Right hindlimb (tissue), 1 donor: Measurements from ENCODE around the gene TTC23.

ENCODE experiments used
- DNase-seq: peaks from one replicate; pipeline ENCODE4 v3.0.0-alpha.2; 2018

The TTC23 gene

DNA sequence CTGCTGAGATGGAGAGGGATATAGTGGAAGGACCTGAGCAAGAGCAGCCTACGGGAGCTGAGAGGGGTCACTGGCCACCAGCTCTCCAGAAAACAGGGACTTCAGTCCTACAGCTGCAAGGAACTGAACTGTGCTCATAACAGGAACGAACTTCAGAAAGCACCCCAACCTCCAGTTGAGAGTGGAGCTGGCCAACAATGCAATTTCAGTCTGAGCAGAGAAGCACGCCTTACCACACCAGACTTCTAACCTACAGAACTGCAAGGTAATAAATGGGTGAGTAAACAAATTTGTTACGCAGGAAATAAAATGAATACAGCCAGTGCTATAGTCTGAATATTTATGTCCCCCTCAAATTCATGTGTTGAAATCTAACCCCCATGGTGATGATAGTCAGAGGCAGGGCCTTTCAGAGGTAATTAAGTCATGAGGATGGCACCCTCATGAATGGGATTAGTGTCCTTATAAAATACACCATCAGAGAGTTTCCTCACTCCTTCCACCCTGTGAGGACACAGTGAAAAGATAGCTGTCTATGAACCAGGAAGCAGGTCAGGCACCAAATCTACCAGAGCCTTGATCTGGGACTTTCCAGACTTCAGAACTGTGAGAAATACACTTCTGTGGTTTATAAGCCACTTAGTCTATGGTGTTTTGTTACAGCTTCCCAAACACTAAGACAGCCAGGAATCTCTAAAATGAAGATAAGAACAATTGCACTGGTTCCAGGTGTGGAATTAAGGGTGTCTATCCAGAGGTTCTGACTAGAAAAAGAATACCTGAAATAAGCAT, 85.9 kb downstream of the TTC23 start:
- DNase-seq: no peak

DNA sequence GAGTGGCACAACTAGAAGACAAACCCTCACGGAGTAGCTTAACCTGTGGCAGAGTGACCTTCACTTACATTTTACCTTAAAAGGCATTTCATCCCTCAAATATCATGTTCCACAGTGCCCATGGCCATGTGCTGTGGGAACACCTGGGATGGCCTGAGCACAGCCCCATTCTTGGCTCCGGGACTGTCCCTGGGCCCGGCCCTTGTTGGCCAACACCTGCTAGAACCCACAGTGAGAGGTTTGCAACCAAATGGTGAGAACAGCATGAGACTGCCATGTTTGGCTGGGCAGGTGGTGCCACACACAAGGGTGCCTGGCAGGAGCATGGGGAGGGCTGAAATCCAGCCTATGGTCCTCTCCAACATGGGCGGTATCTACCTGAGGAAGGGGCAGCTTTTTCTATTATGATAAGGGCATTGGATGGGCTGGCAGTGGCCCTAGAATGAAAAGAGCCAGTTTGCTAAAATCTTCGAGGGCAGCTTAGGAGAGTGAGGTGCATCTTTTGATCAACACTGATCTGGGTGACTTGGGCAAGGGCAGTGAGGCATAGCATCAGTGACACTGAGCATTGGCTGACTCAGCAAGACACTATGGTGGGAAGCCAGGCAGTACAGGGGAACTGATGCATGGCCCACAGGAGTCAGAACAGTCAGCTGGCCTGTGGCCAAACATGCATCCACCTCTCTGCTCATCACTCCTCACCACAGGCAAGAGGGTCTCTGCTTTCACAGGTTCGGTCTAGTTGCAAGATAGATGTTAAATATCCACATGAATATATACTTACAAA, 90.6 kb downstream of the TTC23 start:
- DNase-seq: no peak

DNA sequence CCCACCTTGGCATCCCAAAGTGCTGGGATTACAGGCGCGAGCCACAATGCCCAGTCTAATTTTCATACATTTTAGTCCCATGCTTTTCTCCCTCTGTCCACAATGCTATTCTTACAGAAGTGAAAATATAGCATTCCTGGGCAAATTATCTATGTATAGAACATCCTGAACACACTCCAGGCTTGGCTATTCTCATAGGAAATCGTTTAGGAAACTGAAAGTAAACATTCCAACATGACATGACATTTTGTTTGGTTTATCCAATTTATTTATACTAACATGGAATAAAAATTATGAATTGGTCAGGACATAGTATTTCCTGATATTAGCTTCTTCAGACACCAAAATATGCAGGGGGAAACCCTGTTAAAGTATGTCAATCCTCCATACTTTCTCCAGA, 91.9 kb downstream of the TTC23 start:
- no peak for DNase-seq

DNA sequence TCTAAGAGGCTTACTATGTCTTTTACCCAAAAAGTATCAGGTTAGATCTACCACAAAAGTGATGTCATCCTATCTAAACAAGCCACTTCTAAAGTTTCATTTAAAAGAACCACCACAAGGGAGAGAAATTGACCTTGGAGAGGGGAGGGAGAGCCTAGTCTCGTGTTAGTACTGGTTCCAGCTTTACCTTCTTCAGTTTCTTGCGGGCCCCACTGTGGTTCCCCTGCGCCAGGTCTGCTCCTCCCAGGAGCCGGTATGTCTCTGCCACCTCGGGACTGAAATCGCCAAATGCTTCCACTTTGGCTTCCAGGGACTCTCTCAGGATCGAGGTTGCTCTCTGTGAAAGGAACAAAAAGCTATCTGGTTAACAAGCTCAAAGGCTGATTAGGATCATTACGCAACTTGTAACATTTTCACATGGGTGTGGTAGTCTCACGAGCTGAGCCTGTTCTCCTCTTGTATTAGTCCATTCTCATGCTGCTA, 93.4 kb downstream of the TTC23 start:
- DNase-seq: no peak

DNA sequence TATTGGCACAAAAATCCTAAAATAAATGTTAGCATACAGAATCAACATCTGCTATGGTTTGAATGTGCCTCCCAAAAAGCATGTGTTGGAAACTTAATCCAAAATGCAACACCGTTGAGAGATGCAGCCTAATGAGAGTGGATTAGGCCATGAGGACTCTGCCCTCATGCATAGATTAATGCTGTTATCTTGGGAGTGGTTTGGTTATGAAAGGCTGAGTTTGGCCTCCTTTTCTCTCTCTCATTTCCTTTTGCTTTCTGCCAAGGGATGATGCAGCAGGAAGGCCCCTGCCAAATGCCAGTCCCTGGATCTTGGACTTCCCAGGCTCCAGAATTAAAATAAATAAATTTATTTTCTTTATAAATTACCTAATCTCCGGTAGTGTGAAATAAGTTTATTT, 95.1 kb downstream of the TTC23 start:
- DNase-seq: no peak

DNA sequence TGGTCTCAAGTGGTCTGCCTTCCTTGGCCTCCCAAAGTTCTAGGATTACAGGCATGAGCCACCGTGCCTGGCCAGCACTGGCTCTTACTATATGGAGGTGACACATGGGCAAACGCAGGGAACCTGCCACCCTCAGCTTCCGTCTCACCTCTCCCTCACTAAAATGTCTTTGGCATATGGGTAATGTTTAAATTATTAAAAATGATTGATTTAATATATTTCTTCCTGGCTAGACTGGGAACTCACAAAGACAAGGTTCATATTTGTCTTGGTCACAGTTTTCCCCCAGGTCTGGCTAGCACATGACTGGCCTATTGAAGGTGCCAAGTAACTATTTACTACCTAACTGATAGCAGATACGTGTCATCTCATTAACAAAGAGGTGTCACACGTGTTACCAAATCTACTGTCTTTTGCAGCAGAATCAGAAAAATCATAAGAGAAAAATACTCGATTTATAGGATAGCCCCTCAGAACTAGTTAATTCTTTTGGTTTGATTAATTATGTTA, 96.3 kb downstream of the TTC23 start:
- DNase-seq: no peak

DNA sequence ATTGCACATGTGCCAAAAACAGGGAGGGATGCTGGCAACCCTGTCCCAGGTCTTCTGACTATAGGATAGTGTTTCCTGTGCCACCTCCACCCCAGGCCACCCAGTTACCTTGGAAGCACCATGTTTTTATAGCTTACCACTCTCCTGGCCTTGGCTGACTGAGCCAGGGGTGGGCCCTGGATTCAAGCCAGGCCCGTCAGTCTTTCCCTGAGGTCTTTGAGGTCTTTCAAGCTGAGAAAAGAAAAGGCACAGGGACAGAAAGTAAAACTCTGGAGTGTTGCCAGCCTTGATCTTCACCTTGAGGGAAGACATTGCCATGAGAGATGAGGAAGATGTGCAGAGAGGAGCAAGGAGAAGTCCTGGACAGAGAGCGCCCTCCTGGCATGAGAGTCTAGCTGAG, 98.2 kb downstream of the TTC23 start:
- no peak for DNase-seq

DNA sequence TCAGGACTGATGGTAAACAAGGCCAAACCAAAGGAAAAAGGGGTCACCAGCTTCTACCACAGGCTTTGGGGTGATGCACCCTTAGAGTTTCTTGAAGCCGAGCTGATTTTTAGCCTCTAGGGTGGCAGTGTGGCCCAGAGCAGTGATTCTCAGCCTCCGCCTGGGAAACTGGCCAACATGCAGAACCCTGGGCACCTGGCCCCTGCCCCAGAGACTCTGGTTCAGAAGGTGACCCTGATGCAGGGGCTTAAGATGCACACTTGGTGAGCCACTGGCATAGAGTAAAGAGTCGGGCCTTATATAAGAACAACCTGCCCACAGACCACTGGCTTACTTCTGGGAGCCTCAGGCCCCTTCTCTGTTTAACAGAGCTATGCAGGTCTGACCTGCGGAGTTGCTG, 100.0 kb downstream of the TTC23 start:
- no peak for DNase-seq

DNA sequence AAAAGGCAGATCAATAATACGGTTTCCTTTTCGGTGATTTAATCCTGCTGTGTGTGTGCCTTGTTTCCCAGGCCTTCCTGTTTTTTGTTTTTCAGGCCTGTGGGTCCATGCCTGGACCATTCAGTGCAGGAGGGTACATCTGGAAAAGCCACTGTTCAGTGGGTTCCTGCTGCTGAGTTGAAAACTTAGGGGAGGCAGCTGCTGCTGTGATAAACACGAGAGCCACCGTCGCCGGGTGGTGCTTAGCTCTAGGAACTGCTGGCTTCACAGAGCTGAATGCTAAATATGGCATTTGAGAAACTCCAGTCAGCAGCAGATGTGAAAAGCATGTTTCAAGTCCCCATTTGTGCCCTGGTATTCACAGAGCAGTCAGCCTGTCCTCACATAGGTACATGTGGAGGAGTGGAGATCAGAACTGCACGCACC, 100.5 kb downstream of the TTC23 start:
- no peak for DNase-seq

DNA sequence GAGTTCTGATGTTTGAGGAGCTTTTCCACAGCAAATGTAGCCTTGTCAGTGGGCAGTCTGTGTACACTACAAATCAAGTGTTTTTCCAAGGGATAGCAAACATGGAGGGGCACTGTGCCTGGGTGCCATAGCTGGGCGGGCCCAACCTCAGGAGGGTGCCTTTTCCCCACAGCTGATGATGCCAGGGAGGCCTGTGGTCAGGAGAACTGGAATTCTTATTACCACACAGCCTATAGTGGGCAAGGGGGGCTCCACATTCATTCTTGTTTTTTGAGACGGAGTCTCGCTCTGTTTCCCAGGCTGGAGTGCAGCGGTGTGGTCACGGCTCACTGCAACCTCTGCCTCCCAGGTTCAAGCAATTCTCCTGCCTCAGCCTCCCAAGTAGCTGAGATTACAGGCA, 102.7 kb downstream of the TTC23 start:
- DNase-seq: no peak

DNA sequence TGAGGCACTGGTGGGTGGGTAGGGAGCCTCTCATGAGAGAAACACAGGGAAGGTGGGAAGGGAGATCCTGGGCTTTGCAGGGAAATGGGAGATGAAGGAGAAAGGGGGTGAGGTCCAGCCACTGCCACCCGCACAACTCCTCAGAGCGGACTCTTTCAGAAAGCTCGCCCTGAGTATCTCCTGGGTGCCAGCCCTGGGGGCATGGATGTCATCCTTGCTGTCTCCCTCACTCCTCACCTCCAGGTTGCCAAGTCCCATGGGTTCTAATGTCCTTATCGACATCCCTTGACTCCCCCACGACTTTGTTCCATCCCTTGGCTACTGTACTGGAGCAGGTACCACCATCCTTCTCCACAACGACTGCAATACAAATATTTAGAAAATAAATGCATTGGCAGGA, 103.6 kb downstream of the TTC23 start:
- DNase-seq: no peak

DNA sequence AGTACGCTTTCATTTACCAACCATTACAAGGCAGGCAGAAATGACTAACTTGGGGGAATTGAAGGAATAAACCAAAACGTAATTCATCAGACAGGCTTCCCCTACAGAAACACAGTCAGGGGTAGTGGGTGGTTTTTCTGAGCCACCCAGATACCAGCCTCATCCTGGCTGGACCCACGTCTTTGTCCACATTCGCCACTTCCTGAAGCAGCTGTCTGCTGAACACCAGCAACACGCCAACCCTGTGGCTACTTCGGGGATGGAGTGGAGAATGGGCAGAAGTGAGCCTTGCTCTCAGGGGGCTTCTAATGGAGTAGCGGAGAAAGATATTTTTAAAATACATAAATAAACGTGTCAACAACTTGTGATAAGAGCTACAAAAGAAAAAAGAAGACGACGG, 104.4 kb downstream of the TTC23 start:
- no peak for DNase-seq

DNA sequence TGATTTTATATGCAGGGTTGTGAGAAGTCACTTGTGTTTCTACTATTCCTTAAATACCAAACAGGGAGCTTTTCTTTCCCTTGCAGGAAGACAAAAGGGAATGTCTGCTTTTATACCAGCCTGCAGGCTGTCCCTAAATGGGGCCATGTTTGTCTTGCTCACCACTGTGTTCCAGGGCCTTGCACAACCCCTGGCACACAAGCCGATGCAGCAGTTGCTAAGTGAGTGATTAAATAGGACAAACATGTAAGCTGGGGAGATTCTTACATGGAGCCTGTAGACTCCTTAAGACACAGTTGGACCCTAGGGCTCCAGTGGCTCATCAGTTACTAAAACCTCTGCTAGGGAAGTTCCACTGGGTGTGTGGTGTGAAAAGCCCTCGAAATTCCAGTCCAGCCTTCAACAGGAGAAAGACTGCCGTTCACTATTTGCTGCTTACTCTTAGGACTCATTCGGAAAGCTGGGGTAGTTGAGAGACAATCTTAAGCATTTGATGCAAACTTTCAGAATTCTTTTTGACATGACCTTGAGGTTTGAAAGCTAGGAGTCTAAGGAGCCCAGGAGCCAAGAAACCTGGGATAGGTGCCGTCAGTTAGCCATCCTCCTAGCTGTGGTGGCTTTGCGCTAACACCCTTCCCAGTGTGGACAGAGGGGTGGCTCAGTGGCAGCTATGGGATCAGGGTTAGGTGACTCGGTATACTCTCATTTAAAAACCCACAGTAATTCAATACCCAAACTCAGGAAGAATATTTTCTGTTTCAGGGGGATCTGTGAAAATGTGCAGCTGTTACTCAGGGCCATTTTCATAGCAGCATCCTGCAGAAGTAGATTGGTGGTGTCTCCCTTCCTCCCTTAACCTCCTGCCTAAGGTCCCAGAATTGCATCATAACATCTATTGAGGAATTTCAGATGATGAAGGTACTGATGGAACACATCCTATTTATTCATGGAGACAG, 105.4 kb downstream of the TTC23 start:
- no peak for DNase-seq

DNA sequence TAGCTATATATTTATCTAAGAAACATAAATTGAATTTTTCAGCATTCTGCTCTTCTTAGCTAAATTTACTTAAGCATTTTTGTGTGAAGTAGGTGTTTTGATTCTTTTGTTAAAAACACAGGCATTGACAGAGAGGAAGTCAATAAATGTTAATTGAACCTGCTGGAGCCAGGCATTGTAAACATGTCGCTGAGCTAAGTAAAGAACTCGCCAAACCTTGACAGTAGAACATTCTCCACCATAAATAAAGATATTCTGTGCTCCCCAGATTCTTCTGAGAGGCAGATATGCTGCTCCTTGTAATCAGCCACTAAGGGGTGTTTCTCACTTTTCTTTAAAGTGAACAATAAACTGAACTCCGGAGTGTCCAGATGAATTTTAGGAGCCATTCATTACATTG, 106.1 kb downstream of the TTC23 start:
- DNase-seq: no peak

DNA sequence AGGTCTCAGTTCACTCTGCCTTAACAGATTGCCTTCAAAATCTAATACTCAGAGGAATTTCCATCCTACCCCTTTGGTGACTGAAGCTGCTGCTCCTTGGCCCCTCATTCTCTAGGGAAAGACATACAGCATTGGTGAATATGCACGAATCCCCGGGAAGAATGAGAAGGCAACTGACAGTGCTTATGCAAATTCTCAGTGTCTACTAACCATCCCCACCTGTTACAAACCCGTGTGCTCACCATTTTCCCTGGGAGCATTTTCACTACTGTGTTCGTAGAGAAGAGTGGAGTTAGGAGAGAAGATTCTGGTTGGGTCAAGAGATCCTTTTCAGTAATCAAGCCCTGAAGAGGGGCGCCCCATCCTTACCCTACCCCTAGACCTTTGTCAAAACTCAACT, 106.8 kb downstream of the TTC23 start:
- no peak for DNase-seq

DNA sequence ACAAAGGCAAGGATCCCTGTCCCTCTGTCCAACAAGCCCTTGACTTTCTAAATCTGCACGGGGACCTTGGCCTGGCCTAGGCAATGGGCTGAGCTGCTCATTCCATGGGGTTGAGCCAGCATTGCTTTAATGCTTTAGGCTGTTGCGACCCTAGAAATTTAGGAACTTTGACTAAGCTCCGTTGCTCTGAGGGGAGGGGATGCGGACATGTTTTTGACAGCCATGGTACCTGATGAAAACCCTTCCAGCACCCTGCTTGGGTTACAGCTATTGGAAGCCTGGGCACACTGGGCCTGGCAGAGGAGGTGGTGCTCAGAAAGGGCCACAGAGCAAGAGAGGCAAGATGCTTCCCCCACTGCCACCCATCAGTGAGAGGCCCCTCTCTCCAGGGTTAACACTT, 107.4 kb downstream of the TTC23 start:
- DNase-seq: no peak

DNA sequence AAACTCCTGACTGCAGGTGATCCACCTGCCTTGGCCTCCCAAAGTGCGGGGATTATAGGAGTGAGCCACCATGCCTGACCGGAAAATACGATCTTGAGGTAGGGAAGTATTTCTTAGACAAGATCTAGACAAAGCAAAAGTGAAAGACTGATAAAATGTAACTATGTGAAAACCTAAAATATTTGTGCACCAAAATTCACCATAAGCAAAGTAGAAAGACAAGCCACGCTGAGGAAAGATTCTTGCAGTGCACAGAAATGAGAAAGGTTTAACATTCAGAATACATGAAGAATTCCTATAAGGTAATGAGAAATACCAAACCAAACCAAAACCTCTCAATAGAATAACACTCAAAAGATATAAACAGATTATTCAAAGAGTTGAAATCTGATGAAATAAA, 108.8 kb downstream of the TTC23 start:
- no peak for DNase-seq

DNA sequence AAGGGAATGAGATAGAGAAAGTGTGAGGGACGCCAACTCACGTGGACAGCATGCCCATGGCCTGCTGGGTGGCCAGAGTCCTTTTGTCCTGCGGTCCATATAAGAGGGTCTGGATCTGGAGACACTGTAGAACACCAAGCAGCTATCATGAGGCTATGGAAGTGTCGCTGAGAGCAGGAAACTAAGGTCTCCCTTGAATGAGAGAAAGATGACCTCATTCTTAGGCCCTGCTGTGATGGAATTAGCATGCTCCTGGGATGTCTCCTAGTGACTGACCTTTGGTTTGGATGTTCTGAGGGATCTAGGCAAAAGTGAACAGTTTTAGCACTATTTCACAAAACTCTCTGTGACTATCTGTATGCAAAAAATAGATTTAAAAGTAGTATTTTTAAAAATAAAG, 110.1 kb downstream of the TTC23 start:
- DNase-seq: no peak

DNA sequence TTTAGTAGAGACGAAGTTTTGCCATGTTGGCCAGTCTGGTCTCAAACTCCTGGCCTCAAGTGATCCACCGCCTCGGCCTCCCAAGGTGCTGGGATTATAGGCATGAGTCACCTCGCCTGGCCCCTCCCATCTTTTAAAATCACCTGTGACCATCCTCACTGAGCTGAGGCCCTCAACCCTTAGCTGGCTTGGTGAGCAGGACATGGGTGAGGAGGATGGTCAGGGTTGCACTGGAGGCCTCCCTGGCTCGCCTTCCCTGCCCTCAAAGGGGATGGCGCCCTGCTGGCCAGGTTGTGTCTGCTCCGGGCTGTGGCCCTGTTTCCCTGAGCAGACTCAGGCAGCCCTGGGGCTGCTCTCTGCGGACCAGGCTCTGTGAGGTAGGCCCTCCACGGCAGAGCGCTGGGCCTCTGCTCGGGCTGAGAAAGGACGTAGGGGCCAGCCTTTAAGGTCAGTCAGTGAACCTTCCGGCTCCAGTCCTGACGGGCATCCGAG, 110.8 kb downstream of the TTC23 start:
- no peak for DNase-seq

DNA sequence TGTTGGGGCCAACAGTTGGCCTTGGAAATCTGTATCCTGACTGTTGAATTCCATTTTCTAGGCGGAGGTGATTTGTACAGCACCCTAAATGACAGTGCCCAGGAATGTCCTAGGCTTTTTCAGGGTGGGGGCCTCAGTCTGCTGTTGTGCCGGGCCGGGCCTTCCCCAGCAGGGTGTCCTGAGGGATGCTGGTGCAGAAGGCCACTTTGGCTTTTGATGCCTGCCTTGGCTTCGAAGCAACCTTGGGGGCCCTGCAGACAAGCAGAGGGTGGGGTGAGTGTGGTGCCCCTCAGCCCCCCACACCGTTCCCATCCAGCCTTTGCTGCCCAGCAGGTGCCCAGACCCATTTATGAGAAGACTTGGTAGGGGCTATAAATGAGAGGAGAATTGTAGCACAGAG, 111.5 kb downstream of the TTC23 start:
- no peak for DNase-seq

DNA sequence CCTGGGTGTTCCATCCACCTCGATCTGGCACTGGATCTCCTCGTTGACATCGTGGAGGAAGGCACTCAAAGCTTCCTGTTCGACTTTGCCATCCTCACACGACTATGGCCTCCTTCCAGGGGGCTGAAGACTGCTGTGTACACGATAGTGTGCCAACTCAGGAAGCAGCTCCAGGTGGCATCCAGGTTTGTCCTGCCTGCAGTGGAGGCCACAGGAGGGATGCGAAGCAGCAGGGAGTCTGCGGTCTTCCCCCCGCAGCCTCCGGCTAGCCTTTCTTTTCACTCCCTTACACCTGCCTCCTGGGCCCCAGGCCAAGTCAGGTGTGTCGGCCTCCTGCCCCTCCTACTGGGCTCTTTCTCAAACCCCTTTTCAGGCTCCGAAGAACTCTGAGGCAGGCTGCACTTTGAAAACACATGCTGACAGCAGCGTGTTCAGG, 112.3 kb downstream of the TTC23 start:
- no peak for DNase-seq

DNA sequence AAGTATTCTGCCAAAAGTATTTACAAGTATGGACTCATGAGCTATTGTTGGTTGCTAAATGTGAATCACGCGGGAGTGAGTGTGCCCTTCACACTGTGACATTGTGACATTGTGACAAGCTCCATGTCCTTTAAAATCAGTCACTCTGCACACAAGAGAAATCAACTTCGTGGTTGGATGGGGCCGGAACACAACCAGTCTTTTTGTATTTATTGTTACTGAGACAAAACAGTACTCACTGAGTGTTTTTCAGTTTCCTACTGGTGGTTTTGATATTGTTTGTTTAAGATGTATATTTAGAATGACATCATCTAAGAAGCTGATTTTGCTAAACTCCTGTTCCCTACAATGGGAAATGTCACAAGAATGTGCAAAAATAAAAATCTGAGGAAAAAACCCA, 114.2 kb downstream of the TTC23 start:
- DNase-seq: no peak
